HEK293 (cell line): ENCODE data around the gene YIPF6.
A peak's percentile ranks its signal among the peaks of the same experiment; 100 is the strongest.
"Not testable (repeated sequence)": the region's sequence is repeated elsewhere in the genome, so short reads cannot be mapped to it uniquely, and the experiment has no call there.

Source experiments
- CTCF ChIA-PET: fragments of 350-600 bp; formaldehyde crosslinking; extraction: SDS; loops from one replicate; lab custom pipeline; 2021; ENCODE audit warnings: antibody characterized with exemption; lab: Yijun Ruan, JAX
- POLR2A ChIA-PET: fragments of 300-600 bp; formaldehyde crosslinking; extraction: SDS; loops from one replicate; lab custom pipeline; 2020; ENCODE audit warnings: antibody characterized with exemption, inconsistent platforms; lab: Yijun Ruan, JAX
- H3K27ac ChIP-seq: fragments of 200-500 bp; sonication (Bioruptor generic); 2 replicates; pipeline ENCODE4 v1.5.1; 2014; ENCODE audit warnings: low read depth, low read length, control low read depth, inconsistent platforms; ENCODE audit errors: extremely low read depth
- H3K36me3 ChIP-seq, 2 experiments: fragments of 200-500 bp in 1 of 2; sonication (Bioruptor generic) in 1 of 2; 1 replicate in 1 of 2; 2 replicates in 1 of 2; pipeline ENCODE4 v1.5.1; 2014 to 2017; ENCODE audit warnings: inconsistent platforms in 2 of 2, low read length in 2 of 2; ENCODE audit not compliant: control insufficient read depth in 2 of 2, insufficient read depth in 1 of 2
- H3K4me1 ChIP-seq: fragments of 200-500 bp; sonication (Bioruptor generic); 2 replicates; pipeline ENCODE4 v1.5.1; 2014; ENCODE audit warnings: mild to moderate bottlenecking, low read length, inconsistent platforms; ENCODE audit not compliant: control insufficient read depth, insufficient read depth
- H3K4me3 ChIP-seq: 2 replicates; pipeline ENCODE4 v1.5.1; 2011; ENCODE audit warnings: low read depth, mild to moderate bottlenecking, control low read depth, low read length, moderate library complexity
- H3K9me3 ChIP-seq: fragments of 200-500 bp; sonication (Bioruptor generic); 2 replicates; pipeline ENCODE4 v1.5.1; 2014; ENCODE audit warnings: low read depth, low read length, inconsistent platforms; ENCODE audit not compliant: control insufficient read depth, insufficient read depth
- HOXD13 ChIP-seq: sonication (generic); formaldehyde crosslinking; IDR thresholded peaks from 2 replicates; pipeline ENCODE4 v1.8.0; 2022; ENCODE audit warnings: missing genetic modification reagents, borderline replicate concordance
- TCF7L2 ChIP-seq: IDR thresholded peaks from 2 replicates; pipeline ENCODE4 v1.6.1; 2011; ENCODE audit warnings: low read depth, mild to moderate bottlenecking, inconsistent platforms, low read length, moderate library complexity, borderline replicate concordance
- TRIM28 ChIP-seq: IDR thresholded peaks from 2 replicates; pipeline ENCODE4 v1.6.1; 2011; ENCODE audit warnings: low read length, control low read depth, borderline replicate concordance
- YY1 ChIP-seq: fragments of 450-650 bp; formaldehyde crosslinking; IDR thresholded peaks from 2 replicates; pipeline ENCODE4 v1.5.1; 2018; ENCODE audit warnings: missing biosample characterization, missing genetic modification characterization
- ZIC2 ChIP-seq: fragments of 450-650 bp; formaldehyde crosslinking; IDR thresholded peaks from 2 replicates; pipeline ENCODE4 v1.5.1; 2016; ENCODE audit warnings: missing biosample characterization, missing genetic modification characterization
- ZNF146 ChIP-seq: fragments of 450-650 bp; formaldehyde crosslinking; IDR thresholded peaks from 2 replicates; pipeline ENCODE4 v1.5.1; 2016; ENCODE audit warnings: missing biosample characterization, missing genetic modification characterization
- ZNF26 ChIP-seq: fragments of 450-650 bp; formaldehyde crosslinking; IDR thresholded peaks from 2 replicates; pipeline ENCODE4 v1.5.1; 2016; ENCODE audit warnings: missing biosample characterization, missing genetic modification characterization
- ZNF302 ChIP-seq: fragments of 450-650 bp; formaldehyde crosslinking; IDR thresholded peaks from 2 replicates; pipeline ENCODE4 v1.5.1; 2016; ENCODE audit warnings: missing biosample characterization, missing genetic modification characterization, low read depth
- ZNF341 ChIP-seq: fragments of 450-650 bp; formaldehyde crosslinking; IDR thresholded peaks from 2 replicates; pipeline ENCODE4; 2016; ENCODE audit warnings: low read depth, missing biosample characterization, missing genetic modification characterization
- ZNF837 ChIP-seq: fragments of 450-650 bp; formaldehyde crosslinking; IDR thresholded peaks from 2 replicates; pipeline ENCODE4 v1.5.1; 2016; ENCODE audit warnings: missing biosample characterization, missing genetic modification characterization
- TF ChIP-seq, protein P1 (sequence below): fragments of 450-650 bp; formaldehyde crosslinking; IDR thresholded peaks from 2 replicates; pipeline ENCODE4 v1.5.1; 2016; ENCODE audit warnings: missing biosample characterization, missing genetic modification characterization
- TF ChIP-seq, protein P2 (sequence below): fragments of 450-650 bp; formaldehyde crosslinking; IDR thresholded peaks from 2 replicates; pipeline ENCODE4 v1.5.1; 2016; ENCODE audit warnings: missing biosample characterization, missing genetic modification characterization

The YIPF6 gene

GRCh38 chrX:68486198-68486597 lies 12.7 kb upstream of the YIPF6 start:
- CTCF ChIA-PET, H3K36me3 ChIP-seq, H3K27ac ChIP-seq, POLR2A ChIA-PET, H3K4me1 ChIP-seq, H3K9me3 ChIP-seq, H3K4me3 ChIP-seq: not testable (repeated sequence)
- TF ChIP-seq ZNF146: peak; percentile 94
- TF ChIP-seq, protein P1, sequence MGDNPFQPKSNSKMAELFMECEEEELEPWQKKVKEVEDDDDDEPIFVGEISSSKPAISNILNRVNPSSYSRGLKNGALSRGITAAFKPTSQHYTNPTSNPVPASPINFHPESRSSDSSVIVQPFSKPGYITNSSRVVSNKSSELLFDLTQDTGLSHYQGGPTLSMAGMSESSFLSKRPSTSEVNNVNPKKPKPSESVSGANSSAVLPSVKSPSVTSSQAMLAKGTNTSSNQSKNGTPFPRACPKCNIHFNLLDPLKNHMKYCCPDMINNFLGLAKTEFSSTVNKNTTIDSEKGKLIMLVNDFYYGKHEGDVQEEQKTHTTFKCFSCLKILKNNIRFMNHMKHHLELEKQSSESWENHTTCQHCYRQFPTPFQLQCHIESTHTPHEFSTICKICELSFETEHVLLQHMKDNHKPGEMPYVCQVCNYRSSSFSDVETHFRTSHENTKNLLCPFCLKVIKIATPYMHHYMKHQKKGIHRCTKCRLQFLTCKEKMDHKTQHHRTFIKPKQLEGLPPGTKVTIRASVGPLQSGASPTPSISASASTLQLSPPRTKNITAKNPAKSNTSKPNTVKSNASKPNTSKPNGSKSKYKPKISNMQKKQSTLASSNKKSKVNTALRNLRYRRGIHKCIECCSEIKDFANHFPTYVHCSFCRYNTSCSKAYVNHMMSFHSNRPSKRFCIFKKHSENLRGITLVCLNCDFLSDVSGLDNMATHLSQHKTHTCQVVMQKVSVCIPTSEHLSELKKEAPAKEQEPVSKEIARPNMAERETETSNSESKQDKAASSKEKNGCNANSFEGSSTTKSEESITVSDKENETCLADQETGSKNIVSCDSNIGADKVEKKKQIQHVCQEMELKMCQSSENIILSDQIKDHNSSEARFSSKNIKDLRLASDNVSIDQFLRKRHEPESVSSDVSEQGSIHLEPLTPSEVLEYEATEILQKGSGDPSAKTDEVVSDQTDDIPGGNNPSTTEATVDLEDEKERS (tag by site-specific recombination): 0 out of 2 replicates have a peak, but pooled peaks have one; percentile 59
- TF ChIP-seq, all 188 proteins: peak for 2; not testable (repeated sequence) for 186

DNA sequence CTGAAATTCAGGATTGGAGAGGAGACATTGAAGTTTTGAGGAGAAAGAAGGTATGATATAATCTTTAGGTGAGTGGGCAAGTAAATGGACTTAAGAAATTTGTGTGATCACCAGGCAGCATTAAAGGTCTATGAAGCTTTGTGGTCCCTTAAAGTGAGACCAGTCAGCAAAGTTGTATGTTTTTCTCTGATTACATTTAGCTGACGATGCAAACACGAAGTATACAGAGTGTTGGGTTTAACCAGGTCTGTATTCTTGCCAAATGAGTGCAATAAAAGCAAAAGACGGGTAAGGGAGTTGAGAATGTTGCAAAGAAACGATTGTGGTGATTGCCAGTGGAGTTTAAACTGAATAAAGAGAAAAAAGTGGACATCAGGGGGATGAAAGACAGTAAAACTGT lies 11.6 kb upstream of the YIPF6 start:
- CTCF ChIA-PET: no interaction called here
- TF ChIP-seq ZNF302 (tag by site-specific recombination): no peak
- H3K27ac ChIP-seq: no peak overlapping the region
- H3K4me3 ChIP-seq: no peak overlapping the region
- H3K36me3 ChIP-seq: no peaks in the 10 kb centered on the region; a peak in 1 of 3 replicates
- H3K9me3 ChIP-seq: no peaks in the 10 kb centered on the region
- POLR2A ChIA-PET: no interaction called here
- H3K4me1 ChIP-seq: no peaks in the 10 kb centered on the region

- no peaks in the 10 kb centered on the region for H3K4me1 ChIP-seq
- no peak overlapping the region for H3K4me3 ChIP-seq
- TF ChIP-seq, protein P2, sequence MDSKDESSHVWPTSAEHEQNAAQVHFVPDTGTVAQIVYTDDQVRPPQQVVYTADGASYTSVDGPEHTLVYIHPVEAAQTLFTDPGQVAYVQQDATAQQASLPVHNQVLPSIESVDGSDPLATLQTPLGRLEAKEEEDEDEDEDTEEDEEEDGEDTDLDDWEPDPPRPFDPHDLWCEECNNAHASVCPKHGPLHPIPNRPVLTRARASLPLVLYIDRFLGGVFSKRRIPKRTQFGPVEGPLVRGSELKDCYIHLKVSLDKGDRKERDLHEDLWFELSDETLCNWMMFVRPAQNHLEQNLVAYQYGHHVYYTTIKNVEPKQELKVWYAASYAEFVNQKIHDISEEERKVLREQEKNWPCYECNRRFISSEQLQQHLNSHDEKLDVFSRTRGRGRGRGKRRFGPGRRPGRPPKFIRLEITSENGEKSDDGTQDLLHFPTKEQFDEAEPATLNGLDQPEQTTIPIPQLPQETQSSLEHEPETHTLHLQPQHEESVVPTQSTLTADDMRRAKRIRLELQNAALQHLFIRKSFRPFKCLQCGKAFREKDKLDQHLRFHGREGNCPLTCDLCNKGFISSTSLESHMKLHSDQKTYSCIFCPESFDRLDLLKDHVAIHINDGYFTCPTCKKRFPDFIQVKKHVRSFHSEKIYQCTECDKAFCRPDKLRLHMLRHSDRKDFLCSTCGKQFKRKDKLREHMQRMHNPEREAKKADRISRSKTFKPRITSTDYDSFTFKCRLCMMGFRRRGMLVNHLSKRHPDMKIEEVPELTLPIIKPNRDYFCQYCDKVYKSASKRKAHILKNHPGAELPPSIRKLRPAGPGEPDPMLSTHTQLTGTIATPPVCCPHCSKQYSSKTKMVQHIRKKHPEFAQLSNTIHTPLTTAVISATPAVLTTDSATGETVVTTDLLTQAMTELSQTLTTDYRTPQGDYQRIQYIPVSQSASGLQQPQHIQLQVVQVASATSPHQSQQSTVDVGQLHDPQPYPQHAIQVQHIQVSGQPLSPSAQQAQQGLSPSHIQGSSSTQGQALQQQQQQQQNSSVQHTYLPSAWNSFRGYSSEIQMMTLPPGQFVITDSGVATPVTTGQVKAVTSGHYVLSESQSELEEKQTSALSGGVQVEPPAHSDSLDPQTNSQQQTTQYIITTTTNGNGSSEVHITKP: no peak
- TF ChIP-seq ZNF837 (tag by site-specific recombination): no peak
- TF ChIP-seq, all 188 proteins: peak for 0
- CTCF ChIA-PET: no interaction called here
- H3K27ac ChIP-seq: no peak overlapping the region
- no peaks in the 10 kb centered on the region; a peak in 1 of 3 replicates for H3K36me3 ChIP-seq
- POLR2A ChIA-PET: no interaction called here
- H3K9me3 ChIP-seq: no peaks in the 10 kb centered on the region; the same call in 1 of the 2 replicates
Observed at GRCh38 chrX:68487924-68488323, 10.9 kb upstream of the YIPF6 start.

GRCh38 chrX:68488657-68489056 lies 10.2 kb upstream of the YIPF6 start:
- H3K4me3 ChIP-seq: no peak overlapping the region
- POLR2A ChIA-PET: no interaction called here
- TF ChIP-seq TRIM28 (0 out of 2 replicates have a peak, but pooled peaks have one; percentile 22), ZIC2 (tag by site-specific recombination) (no peak)
- TF ChIP-seq, all 188 proteins: peak for 1
- H3K4me1 ChIP-seq: no peaks in the 10 kb centered on the region
- H3K27ac ChIP-seq: no peak overlapping the region
- no peaks in the 10 kb centered on the region; a peak in 1 of 3 replicates for H3K36me3 ChIP-seq
- H3K9me3 ChIP-seq: no peaks in the 10 kb centered on the region; the same call in 1 of the 2 replicates
- CTCF ChIA-PET: no interaction called here

DNA sequence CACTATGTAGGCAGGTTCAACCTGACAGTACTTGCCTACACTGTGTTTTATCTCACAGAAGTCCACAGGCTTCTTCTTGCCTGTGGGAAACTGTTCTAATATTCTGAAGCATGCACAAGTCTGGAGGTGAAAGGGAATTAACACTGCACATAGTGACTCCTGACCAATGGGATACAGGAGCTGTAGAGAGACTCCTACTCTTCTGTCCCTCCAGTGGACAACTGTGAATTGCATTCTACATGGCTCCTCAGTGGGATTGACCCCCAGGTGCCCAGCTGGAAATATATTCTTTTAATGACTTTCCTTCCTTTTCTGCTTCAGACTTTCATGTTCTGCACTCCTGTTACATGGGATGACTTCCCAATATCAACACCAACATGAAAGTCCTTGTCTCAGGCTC lies 8.2 kb upstream of the YIPF6 start:
- no peak overlapping the region for H3K4me3 ChIP-seq
- CTCF ChIA-PET: interaction anchor here (0.5 to 3.8 kb wide), 15 partner anchors 10 to 1539 kb away, joined by 3 to 28 read pairs (median 3); no protein-coding TSS in a partner anchor
- no peaks in the 10 kb centered on the region for H3K36me3 ChIP-seq
- no peak overlapping the region for H3K27ac ChIP-seq
- POLR2A ChIA-PET: no interaction called here
- H3K9me3 ChIP-seq: no peaks in the 10 kb centered on the region; the same call in 1 of the 2 replicates
- no peaks in the 10 kb centered on the region for H3K4me1 ChIP-seq
- TF ChIP-seq, protein P1 (tag by site-specific recombination): no peak
- TF ChIP-seq YY1 (tag by site-specific recombination) (no peak), HOXD13 (CRISPR knock-in tag) (no peak), ZNF26 (tag by site-specific recombination) (no peak), ZNF341 (tag by site-specific recombination) (no peak), TCF7L2 (no peak)
